ENCODE data around the gene ZBED1. TPM values are rescaled to one million over a fixed set of nuclear protein-coding genes. Genes with fewer than 3 reads are reported as not detected.

Gene ZBED1
- total RNA-seq, 1 experiment from 2014 or later: 15.1 TPM

DNA sequence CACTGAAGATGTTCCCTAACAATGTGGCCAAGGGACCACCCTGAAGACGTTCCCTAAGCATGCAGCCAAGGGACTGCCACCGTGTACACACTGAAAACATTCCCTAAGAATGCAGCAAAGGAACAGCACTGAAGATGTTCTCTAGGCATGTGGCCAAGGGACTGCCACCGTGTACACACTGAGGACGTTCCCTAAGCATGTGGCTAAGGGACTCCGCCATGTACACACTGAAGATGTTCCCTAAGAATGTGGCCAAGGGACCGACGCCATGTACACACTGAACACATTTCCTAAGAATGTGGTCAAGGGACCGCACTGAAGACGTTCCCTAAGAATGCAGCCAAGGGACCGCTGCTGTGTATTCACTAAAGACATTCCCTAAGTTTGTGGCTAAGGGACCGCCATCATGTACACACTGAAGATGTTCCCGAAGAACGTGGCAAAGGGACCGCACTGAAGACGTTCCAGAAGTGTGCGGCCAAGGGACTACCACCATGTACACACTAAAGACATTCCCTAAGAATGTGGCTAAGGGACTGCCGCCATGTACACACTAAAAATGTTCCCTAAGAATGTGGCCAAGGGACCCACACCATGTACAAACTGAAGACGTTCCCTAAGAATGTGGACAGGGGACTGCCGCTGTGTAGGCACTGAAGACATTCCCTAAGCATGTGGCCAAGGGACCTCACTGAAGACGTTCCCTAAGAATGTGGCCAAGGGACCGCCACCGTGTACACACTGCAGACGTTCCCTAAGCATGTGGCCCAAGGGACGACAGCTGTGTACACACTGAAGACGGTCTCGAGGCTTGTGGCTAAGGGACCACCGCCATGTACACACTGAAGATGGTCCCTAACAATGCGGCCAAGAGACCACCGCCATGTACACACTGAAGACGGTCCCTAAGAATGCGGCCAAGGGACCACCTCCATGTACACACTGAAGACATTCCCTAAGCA lies 54.8 kb downstream of the ZBED1 start:
- DNase-seq: no peak
- Histone ChIP-seq H3K27ac (ENCODE audit: low read length) (no peak overlapping the region), H3K4me2 (ENCODE audit: low read depth, low read length, poor library complexity, severe bottlenecking) (no peak overlapping the region), H3K9me2 (replicated peaks; ENCODE audit: insufficient read depth, low read length) (no peaks in the 10 kb centered on the region), H3K4me1 (ENCODE audit: low read length) (peaks cover 6% of the 10 kb centered on the region), H2AFZ (ENCODE audit: low read length) (no peak overlapping the region), H3K27me3 (ENCODE audit: low read length) (no peaks in the 10 kb centered on the region), H3K9me3 (ENCODE audit: low read length) (0 out of 2 replicates have a peak, but pooled peaks cover 2% of the 10 kb centered on the region), H3K4me3 (ENCODE audit: low read length) (no peak overlapping the region), H3K79me2 (ENCODE audit: low read length) (peaks cover 19% of the 10 kb centered on the region), H3K36me3 (ENCODE audit: insufficient read depth, low read length) (no peaks in the 10 kb centered on the region), H4K20me1 (ENCODE audit: insufficient read depth, low read depth, low read length) (no peaks in the 10 kb centered on the region), H3K9ac (ENCODE audit: low read length) (no peak overlapping the region)

DNA sequence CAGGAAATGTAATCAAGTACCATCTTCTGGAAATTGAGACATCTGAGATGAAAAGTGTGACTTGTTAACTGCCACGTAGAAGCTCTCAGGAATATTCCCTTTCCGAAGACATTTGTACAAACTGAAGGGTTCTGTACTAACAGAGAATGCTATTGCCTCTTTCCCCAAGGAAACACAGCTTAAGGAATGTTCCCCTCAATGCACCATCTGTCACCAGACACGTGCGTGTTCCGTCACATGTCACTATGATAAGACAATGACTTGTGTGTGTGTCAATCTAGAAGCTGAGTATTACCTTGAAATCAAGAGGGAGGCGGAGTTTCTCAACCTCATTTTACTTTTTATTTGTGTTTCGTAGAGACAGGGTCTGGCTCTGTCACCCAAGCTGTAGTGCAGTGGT lies 58.1 kb downstream of the ZBED1 start:
- H3K27me3 ChIP-seq (ENCODE audit: low read length): no peaks in the 10 kb centered on the region
- H2AFZ ChIP-seq (ENCODE audit: low read length): no peak overlapping the region
- H3K36me3 ChIP-seq (ENCODE audit: insufficient read depth, low read length): no peaks in the 10 kb centered on the region
- no peak overlapping the region for H3K9ac ChIP-seq (ENCODE audit: low read length)
- no peaks in the 10 kb centered on the region for H3K4me1 ChIP-seq (ENCODE audit: low read length)
- H3K4me3 ChIP-seq (ENCODE audit: low read length): no peak overlapping the region
- H3K9me2 ChIP-seq (replicated peaks; ENCODE audit: insufficient read depth, low read length): no peaks in the 10 kb centered on the region
- 0 out of 2 replicates have a peak, but pooled peaks cover 2% of the 10 kb centered on the region for H3K9me3 ChIP-seq (ENCODE audit: low read length)
- DNase-seq: no peak
- no peak overlapping the region for H3K4me2 ChIP-seq (ENCODE audit: low read depth, low read length, poor library complexity, severe bottlenecking)
- no peaks in the 10 kb centered on the region for H4K20me1 ChIP-seq (ENCODE audit: insufficient read depth, low read depth, low read length)
- no peak overlapping the region for H3K27ac ChIP-seq (ENCODE audit: low read length)
- H3K79me2 ChIP-seq (ENCODE audit: low read length): peaks cover 24% of the 10 kb centered on the region

DNA sequence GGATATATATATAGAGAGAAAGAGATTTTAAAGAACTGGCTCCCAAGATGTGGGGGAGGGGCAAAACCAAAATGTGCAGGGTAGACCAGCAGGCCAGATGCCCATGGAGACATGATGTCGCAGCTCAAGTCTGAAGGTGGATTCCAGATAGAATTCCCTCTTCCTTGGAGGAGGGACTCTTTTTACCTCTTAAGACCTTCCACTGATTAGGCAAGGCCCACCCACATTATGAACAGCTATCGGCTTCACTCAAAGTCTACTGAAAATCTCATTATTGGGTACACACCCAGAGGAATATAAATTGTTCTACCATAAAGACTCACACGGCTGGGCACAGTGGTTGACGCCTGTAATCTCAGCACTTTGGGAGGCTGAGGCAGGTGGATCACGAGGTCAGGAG lies 59.3 kb downstream of the ZBED1 start:
- Histone ChIP-seq H4K20me1 (ENCODE audit: insufficient read depth, low read depth, low read length) (no peaks in the 10 kb centered on the region), H3K27ac (ENCODE audit: low read length) (no peak overlapping the region)

DNA sequence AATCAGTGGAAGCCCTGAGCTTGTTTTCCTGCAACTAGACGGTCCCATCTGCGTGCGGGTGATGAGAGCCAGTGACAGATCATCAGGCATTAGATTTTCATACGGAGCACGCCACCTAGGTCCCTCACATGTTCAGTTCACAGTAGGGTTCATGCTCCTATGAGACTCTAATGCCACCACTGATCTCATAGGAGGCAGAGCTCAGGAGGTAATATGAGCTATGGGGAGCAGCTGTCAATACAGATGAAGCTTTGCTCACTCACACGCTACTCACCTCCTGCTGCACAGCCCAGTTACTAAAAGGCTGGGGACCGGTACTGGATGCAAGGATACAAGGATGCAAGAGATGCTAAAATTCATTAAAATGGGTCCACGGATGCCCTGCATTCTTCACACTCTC lies 61.2 kb downstream of the ZBED1 start:
- H3K4me3 ChIP-seq (ENCODE audit: low read length): no peak overlapping the region
- no peak overlapping the region for H3K4me2 ChIP-seq (ENCODE audit: low read depth, low read length, poor library complexity, severe bottlenecking)
- no peaks in the 10 kb centered on the region for H3K4me1 ChIP-seq (ENCODE audit: low read length)
- H3K27me3 ChIP-seq (ENCODE audit: low read length): no peaks in the 10 kb centered on the region
- H3K79me2 ChIP-seq (ENCODE audit: low read length): peaks cover 13% of the 10 kb centered on the region
- no peak overlapping the region for H3K27ac ChIP-seq (ENCODE audit: low read length)
- H3K9me2 ChIP-seq (replicated peaks; ENCODE audit: insufficient read depth, low read length): no peaks in the 10 kb centered on the region
- H3K9ac ChIP-seq (ENCODE audit: low read length): no peak overlapping the region
- no peaks in the 10 kb centered on the region for H3K36me3 ChIP-seq (ENCODE audit: insufficient read depth, low read length)
- no peaks in the 10 kb centered on the region for H3K9me3 ChIP-seq (ENCODE audit: low read length)
- no peak overlapping the region for H2AFZ ChIP-seq (ENCODE audit: low read length)
- H4K20me1 ChIP-seq (ENCODE audit: insufficient read depth, low read depth, low read length): no peaks in the 10 kb centered on the region
- DNase-seq: no peak

More for the DNA sequence above, 59.3 kb downstream of the ZBED1 start:
- Histone ChIP-seq H3K4me2 (ENCODE audit: low read depth, low read length, poor library complexity, severe bottlenecking) (no peak overlapping the region), H2AFZ (ENCODE audit: low read length) (no peak overlapping the region), H3K9ac (ENCODE audit: low read length) (no peak overlapping the region), H3K9me2 (replicated peaks; ENCODE audit: insufficient read depth, low read length) (no peaks in the 10 kb centered on the region), H3K79me2 (ENCODE audit: low read length) (peaks cover 20% of the 10 kb centered on the region), H3K36me3 (ENCODE audit: insufficient read depth, low read length) (no peaks in the 10 kb centered on the region), H3K27me3 (ENCODE audit: low read length) (no peaks in the 10 kb centered on the region), H3K9me3 (ENCODE audit: low read length) (no peaks in the 10 kb centered on the region), H3K4me3 (ENCODE audit: low read length) (no peak overlapping the region), H3K4me1 (ENCODE audit: low read length) (no peaks in the 10 kb centered on the region)
- DNase-seq: no peak

Other genes starting within 250 kb of the ZBED1 start
- 14.0 and 14.5 TPM in 2 replicates for gene DHRSX, start within 50 bp of the ZBED1 start, total RNA-seq (2014; rRNA removed; shearing (Covaris generic); ENCODE audit: low replicate concordance)
- gene CD99, start 190.3 kb upstream of the ZBED1 start, total RNA-seq (2014; rRNA removed; shearing (Covaris generic); ENCODE audit: low replicate concordance): 24.9 and 51.3 TPM in 2 replicates